GM19023 (cell line): ENCODE results near the gene TLK1.
A peak's percentile ranks its signal among the peaks of the same experiment; 100 is the strongest.

ENCODE experiments used
- ATAC-seq: cut with Tn5 transposase; IDR thresholded peaks from one replicate; pipeline ENCODE4 v1.9.1; 2021; ENCODE audit warnings: mild to moderate bottlenecking, moderate library complexity; ENCODE audit not compliant: unreplicated experiment

Gene TLK1

DNA sequence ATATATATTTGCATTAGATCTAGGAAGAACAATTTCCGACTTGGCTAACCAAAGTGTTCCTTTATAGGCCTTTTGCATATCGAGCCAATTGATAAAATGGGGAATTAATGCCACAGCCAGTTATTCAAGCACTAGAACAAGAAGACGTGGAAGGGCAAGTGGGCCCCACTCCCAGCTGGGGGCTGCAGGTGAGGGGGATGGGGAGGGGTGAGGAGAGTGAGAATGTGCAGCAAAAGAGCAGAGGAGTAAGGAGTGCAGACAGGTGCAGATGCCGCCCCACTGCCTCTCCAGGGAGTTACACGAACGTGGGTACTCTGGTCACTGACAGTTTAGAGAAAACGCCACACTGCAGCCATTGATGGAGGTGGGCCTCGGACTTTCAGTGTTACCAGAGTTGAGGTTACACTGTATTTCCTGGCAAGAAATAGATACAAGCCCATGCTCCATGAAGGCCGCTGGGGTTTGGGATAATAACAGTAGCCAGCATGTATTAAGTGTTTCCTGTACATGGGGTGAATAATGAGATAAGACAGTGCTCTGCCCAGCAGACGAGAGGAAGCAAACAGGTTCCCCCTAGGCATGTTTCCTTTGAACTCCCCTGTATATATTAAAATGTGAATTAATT is 190.7 kb downstream of the TLK1 start:
- no peak for ATAC-seq

DNA sequence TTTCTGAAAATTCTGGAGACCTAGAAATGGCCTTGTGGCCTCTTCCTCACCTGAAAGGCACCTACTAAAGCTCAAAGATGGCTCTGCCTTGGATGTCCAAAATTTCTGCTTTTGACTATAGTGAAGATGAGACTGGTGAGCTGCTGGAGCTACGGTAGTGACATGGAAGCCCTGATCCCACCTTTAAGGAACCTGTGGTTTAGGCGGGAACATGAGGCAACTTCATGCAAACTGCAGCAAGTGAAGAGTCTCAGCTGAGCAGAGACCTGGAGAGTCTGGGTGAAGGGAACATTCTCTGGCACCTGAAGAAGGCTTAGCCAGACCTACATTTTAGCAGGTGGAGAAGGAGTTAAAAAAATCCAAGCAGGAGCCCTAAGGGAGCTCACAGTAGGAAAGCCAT is 191.7 kb downstream of the TLK1 start:
- ATAC-seq: no peak

DNA sequence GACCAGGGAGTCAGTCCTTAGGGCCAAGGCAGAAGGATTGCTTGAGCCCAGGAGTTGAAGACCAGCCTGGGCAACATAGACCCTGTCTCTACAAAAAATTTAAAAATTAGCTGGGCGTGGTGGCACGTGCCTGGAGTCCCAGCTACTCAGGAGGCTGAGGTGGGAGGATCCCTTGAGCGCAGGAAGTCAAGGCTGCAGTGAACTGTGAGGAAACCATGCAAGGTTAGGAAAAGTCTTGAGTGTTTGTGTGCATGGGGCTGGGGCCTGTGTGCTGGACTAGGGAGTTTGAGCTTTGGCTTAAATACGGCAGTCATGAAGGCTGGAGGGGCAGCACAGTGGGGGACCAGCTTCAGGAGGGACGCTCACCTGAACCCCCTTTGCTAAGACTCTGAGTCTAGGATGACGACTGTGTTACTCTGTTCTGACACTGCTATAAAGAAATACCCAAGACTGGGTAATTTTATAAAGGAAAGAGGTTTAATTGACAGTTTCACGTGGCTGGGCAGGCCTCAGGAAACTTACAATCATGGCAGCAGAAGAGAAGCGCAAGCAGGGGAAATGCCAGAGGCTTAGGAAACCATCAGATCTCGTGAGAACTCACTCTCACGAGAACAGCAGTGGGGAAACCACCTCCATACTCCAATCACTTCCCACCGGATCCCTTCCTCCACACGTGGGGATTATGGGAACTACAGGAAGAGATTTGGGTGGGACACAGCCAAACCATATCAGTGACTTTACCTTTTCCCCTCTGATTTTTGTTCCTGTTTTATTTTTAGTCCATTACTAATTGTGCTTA is 192.3 kb downstream of the TLK1 start:
- no peak for ATAC-seq

DNA sequence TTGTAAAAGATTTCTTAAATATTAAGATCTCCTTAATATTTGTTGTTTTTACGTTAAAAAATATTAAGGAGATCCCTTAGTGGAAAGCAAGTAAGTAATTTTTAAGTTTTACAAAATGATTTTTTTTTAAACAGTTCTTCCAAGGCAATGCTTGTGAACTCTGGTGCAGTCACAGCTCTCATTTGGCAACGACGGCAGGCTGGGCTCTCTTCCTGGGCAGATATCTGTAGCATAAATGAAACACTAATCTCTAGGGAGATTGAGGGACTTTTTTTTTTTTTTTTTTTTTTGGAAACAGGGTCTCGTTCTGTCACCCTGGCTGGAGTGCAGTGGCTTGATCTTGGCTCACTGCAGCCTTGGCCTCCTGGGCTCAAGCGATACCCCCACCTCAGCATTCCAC is 193.1 kb downstream of the TLK1 start:
- ATAC-seq: no peak

DNA sequence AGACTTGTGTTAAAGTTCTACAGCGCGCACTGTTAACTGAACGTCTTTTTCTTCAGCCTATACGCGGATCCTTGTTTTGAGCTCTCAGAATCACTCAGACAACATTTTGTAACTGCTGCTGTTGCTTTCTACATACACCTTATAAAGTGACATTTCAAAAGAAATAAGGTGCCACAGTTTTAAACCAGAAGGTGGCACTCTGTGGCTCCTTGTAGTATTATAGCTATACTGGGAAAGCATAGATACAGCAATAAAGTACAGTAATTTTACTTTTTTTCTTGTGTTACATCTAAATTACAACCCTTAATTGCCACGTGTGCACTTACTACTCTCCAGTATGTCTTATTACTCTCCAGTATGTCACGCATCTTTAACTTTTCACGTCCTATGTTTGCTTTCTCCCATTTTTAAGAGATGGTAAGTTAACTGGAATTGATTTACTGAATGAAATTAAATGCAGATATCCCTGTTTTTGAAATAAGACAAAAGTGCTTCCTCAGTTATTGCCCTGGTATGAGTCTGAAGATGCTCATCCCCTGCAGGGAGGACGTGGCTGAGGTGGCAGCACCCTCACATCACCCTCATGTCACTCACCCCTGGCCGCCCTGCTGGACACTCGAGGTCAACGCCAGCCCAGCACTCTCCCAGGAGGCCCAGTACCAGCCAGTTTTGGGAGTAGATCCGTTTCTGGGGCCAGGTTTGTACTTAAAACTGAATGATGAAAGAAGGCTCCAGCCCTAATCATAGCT is 193.9 kb downstream of the TLK1 start:
- no peak for ATAC-seq

DNA sequence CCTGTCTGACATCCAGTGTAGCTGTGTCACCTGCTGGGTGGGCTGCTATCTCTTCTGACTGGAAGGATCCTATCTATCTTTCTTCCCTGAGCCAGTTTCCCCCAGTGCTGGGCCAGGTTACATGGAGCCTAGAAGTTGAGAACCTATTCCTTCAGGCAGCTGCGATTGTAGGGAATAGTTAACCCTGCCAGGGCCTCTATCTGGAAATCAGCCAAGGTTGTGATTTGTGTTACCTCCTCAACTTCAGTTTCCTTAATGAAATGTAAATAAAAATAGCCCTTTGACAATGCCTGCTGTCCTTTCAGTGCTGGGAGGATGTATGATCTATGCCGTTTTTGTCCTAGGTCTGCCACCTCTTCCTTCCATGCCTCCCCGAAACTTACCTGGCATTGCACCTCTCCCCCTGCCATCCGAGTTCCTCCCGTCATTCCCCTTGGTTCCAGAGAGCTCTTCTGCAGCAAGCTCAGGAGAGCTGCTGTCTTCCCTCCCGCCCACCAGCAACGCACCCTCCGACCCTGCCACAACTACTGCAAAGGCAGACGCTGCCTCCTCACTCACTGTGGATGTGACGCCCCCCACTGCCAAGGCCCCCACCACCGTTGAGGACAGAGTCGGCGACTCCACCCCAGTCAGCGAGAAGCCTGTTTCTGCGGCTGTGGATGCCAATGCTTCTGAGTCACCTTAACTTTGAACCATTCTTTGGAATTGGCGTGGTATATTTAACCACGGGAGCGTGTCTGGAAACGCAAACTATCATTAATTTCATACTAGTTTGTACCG is 195.1 kb downstream of the TLK1 start:
- no peak for ATAC-seq

DNA sequence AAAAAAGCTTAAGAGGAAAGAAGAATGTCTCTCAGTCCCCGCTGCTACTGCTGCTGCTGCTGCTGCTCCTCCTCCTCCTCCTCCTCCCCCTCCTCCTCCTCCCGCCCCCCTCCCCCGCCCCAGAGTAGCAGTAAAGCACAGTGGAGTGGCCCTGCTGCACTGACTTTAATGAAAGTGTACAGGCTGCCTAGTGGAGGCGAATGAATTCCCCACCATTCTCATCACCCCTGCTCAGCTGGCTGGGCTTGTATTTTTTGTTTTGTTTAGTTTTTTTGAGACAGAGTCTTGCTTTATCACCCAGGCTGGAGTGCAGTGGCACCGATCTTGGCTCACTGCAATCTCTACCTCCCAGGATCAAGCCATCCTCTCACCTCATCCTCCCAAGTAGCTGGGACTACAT is 197.3 kb downstream of the TLK1 start:
- no peak for ATAC-seq

DNA sequence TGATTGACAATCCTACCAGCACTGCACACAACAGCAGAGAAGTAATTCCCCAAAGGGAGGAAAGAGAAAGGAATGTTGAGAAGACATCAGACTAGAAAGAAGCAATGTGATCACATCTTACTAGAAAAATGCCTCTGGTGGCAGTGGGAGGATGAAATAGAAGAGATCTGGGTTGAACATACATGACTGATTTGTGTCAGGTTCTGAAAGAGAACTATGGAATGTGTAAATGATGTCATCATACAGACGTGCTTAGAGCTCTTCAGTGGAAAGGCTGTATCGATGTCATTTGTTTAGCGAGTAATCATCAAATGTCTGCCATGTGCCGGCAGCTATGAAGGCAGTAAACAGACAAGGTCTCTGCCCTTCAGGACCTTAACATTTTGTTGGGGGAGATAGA is 206.8 kb downstream of the TLK1 start:
- ATAC-seq: no peak

DNA sequence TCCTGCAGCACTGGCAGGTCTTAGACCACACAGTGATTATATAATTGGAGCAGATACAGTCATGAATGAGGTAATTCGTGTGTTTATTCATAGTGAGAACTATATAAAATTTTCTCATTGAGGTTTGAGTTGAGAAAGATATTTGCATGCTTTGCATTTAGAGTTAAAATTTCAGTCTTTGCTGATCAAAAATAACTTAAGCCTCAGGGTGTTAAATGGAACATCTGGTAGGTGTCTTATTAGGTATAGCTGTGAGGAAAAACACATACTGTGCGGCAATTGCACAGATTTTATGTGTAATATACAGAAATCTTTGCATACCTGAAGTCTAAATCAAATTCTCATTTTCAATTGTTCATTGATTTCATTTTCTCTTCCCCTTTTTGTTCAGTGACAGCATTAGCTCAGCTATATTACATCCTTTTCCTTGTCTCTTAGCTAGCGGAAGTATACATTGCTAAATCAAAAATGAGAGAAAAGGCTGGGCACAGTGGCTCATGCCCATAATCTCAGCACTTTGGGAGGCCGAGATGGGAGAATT is 210.4 kb downstream of the TLK1 start:
- ATAC-seq: peak; percentile 66

DNA sequence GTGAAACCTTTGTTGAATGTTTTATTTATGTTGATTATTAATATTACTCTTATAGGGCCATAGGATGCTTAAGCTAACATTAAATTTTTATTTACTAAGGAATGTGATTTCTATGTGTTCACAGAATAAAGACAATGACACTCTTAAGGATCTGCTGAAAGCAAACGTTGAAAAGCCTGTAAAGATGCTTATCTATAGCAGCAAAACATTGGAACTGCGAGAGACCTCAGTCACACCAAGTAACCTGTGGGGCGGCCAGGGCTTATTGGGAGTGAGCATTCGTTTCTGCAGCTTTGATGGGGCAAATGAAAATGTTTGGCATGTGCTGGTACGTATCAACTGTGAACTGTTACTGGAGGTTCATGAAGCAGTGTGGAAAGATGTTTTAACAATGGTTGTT is 211.3 kb downstream of the TLK1 start:
- ATAC-seq: no peak

DNA sequence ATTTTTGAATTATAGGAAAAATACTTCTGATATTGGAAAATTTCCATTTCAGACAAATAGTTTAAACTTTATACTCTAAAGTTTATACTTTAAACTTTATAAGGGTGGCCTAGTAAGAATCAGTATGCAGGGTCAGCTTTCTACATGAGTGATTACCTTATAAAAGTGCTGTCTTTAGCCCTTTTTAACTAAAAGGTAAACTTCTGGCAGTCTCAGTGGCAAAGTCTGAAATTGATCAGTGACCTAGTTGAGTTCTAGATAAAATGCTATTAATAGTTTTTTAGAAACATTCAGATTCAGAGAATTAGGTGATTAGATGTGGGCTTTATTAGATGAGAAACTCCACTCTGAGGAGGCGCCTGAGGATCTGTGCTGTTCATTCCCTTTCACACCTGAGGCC is 216.1 kb downstream of the TLK1 start:
- no peak for ATAC-seq

DNA sequence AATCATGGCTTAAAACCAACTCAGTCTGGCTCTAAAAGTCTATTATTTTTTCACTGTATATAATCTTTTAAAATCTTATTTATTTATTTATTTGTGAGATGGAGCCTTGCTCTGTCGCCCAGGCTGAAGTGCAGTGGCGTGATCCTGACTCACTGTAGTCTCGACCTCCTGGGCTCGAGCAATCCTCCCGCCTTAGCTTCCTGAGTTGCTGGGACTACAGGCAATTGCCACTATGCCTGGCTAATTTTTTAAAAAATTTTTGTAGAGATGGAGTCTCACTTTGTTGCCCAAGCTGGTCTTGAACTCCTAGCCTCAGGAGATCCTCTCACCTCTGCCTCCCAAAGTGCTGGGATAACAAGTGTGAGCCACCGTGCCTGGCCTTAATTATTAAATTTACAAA is 217.1 kb downstream of the TLK1 start:
- ATAC-seq: no peak

DNA sequence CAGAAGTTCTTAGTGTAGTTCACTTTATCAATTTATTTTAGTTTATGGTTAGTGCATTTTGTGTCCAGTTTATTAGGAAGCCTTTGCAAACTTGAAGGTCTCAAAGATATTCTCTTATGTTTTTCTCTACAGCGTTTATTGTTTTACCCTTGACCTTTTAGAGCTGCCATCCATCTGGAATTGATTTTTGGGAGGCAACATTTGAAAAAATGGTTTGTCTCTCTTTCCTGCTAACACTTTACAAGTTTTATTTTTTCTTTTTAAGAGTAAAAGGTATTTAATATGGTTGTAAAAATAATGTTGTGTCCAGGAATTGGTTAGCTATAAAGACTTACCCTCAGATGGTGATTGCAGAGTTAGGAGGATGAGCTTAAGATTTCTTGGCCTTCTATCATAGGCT is 217.7 kb downstream of the TLK1 start:
- ATAC-seq: no peak

DNA sequence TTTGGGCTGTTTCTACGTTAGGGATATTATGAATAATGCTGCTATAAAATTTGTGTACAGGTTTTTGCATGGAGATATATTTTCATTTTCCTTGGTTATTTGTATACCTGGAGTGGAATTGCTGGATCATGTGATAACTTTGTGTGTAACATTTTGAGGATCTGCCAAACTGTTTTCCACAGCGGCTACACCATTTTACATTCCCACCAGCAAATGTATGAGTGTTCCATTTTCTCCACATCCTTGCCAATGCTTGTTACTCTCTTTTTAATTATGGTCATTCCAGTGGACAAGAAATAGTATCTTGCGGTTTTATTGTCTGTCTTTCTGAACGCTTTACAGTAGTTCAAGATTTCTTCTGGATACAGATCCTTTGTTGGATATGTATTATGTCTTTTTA is 218.1 kb downstream of the TLK1 start:
- ATAC-seq: no peak
